ENCODE measurements around the gene KRAS. TPM values are rescaled to one million over a fixed set of nuclear protein-coding genes. Genes with fewer than 3 reads are reported as not detected.
"Not testable (repeated sequence)": the region's sequence is repeated elsewhere in the genome, so short reads cannot be mapped to it uniquely, and the experiment has no call there.

The KRAS gene
- total RNA-seq: 28.6 TPM
- long read RNA-seq, full-length matches to known transcripts: 27 of 36 reads
- long read RNA-seq, partial matches to known transcripts: 1 of 36 reads
- long read RNA-seq, other reads (novel, unspliced or antisense): 8 of 36 reads

DNA sequence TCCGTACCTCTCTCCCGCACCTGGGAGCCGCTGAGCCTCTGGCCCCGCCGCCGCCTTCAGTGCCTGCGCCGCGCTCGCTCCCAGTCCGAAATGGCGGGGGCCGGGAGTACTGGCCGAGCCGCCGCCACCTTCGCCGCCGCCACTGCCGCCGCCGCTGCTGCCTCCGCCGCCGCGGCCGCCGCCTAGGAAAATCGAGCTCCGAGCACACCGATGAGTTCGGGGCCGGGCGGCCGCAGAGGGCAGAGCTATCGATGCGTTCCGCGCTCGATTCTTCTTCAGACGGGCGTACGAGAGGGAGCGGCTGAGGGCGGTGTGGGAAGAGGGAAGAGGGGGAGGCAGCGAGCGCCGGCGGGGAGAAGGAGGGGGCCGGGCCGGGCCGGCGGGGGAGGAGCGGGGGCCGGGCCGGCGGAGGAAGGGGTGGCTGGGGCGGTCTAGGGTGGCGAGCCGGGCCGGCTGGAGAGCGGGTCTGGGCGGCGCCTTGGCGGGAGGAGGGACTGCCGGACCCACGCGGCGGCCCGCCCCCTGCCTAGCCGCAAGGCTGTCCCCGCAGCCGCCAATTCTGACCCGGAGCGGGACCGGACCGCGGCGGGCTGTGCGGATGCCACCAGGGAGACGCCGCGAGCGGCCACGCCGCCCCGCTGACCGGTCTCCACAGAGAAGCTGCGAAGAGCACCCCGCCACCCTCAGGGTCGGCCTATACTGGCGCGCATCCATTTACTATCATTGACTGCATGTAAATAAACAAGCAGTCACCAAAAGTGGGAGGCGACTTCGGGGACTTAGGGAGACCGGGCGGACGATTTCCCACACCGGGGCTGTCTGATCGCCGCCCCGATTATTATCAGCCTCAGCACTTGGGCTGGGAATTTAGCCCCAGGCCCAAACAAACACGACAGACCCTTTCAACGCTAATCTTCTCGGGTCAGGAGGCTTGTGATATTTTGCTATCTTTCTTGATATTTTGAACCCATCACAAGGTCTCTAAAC is at the start of gene KRAS:
Gene KRAS, minus strand, starts transcription at position 186 of the 987 bp plus-strand sequence.
- H3K27me3 ChIP-seq (ENCODE audit: low read depth): no peaks in the 10 kb centered on the region
- peaks cover 19% of the 10 kb centered on the region for H3K4me1 ChIP-seq
- H3K27ac ChIP-seq: peak within 1 kb of the TSS; percentile 95
- ATAC-seq (peak; percentile 97), DNase-seq (peak; percentile 99)
- intact Hi-C loops (cut with DNase I): no loop called here
- H3K4me3 ChIP-seq: peak within 1 kb of the TSS; percentile 81
- H3K9me3 ChIP-seq: no peaks in the 10 kb centered on the region
- TF ChIP-seq, protein P1, sequence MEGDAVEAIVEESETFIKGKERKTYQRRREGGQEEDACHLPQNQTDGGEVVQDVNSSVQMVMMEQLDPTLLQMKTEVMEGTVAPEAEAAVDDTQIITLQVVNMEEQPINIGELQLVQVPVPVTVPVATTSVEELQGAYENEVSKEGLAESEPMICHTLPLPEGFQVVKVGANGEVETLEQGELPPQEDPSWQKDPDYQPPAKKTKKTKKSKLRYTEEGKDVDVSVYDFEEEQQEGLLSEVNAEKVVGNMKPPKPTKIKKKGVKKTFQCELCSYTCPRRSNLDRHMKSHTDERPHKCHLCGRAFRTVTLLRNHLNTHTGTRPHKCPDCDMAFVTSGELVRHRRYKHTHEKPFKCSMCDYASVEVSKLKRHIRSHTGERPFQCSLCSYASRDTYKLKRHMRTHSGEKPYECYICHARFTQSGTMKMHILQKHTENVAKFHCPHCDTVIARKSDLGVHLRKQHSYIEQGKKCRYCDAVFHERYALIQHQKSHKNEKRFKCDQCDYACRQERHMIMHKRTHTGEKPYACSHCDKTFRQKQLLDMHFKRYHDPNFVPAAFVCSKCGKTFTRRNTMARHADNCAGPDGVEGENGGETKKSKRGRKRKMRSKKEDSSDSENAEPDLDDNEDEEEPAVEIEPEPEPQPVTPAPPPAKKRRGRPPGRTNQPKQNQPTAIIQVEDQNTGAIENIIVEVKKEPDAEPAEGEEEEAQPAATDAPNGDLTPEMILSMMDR (IDR thresholded peaks at IDR 0.05): no peak
- no peaks in the 10 kb centered on the region for H3K36me3 ChIP-seq

DNA sequence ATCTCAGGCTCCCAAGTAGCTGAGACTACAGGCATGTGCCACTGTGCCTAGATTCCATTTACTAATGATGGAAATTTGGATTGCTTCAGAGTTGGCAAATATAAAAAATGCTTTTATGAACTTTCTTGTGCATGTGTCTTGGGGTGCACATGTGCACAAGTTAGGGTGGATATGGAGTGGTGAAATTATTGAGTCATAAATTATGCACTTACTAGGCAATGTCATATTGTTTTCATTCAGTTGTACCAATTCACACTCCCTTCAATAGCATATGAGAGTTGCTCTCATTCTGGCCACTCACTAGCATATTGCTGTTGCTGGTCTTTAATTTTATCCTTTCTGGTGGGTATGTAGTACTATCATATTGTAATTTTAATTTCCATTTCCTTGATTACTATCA is 45.7 kb upstream of the KRAS start:
- Histone ChIP-seq H3K27me3 (ENCODE audit: low read depth) (no peaks in the 10 kb centered on the region), H3K27ac (no peak overlapping the region), H3K36me3 (no peaks in the 10 kb centered on the region), H3K4me3 (no peak overlapping the region), H3K9me3 (no peaks in the 10 kb centered on the region), H3K4me1 (no peaks in the 10 kb centered on the region)
- TF ChIP-seq, protein P1 (IDR thresholded peaks at IDR 0.05): no peak
- intact Hi-C loops (cut with DNase I): no loop called here
- ATAC-seq (no peak), DNase-seq (no peak)

DNA sequence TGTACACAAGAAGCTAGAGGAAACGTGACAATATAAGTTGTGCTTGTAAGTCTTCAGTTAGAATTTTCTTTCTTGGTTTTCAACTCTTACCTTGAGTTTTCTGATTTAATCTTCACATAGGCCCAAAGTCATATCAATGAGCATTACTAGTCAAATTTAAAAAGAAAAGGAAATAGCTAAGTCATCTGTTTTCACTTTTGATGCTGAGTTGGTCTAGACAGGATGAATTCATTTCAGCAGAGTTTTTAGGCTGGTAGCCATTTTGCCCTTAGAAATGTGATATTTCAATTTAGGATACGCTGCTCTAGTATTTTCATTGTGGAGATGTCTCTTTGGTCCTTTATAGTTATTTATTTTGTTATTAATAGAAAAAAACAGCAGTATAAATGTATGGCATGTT is 44.6 kb upstream of the KRAS start:
- no peak for ATAC-seq
- TF ChIP-seq, protein P1 (IDR thresholded peaks at IDR 0.05): no peak
- Histone ChIP-seq H3K4me3 (no peak overlapping the region), H3K36me3 (no peaks in the 10 kb centered on the region), H3K4me1 (no peaks in the 10 kb centered on the region), H3K27ac (no peak overlapping the region), H3K27me3 (ENCODE audit: low read depth) (no peaks in the 10 kb centered on the region), H3K9me3 (no peaks in the 10 kb centered on the region)
- intact Hi-C loops (cut with DNase I): no loop called here
- no peak for DNase-seq

DNA sequence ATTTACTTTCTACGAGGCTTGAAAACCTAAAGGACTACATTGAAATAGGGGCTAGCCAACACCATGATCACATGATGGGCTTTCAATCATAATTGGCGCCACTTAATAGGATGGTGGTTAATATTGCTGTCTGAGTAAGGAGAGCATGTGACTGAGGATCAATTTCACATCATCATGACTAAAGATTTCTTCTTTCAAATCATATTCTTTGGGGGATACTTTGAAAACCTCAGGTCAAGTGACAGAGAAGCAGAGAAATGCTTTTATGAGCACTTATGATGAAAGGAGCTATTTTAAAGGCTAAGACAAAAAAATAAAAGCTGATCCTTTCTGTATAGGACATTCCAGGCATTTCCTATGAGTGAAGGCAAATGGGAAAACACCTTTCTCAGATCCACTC is 42.9 kb upstream of the KRAS start:
- Histone ChIP-seq H3K27ac (no peak overlapping the region), H3K9me3 (no peaks in the 10 kb centered on the region), H3K4me1 (no peaks in the 10 kb centered on the region), H3K4me3 (no peak overlapping the region), H3K36me3 (no peaks in the 10 kb centered on the region), H3K27me3 (ENCODE audit: low read depth) (no peaks in the 10 kb centered on the region)
- intact Hi-C loops (cut with DNase I): no loop called here
- TF ChIP-seq, protein P1 (IDR thresholded peaks at IDR 0.05): no peak
- ATAC-seq (no peak), DNase-seq (no peak)

DNA sequence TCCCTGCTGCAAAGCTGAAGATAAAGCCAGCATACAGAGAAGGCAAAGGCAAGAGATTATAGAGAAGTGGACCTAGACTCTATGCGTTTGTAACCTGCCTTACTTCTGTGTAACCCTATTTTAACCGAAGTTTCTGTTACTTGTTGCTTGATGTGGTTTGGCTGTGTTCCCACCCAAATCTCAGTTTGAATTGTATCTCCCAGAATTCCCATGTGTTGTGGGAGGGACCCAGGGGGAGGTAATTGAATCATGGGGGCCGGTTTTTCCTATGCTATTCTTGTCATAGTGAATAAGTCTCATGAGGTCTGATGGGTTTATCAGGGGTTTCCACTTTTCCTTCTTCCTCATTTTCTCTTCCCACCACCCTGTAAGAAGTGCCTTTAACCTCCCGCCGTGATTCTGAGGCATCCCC is 42.1 kb upstream of the KRAS start:
- H3K27me3 ChIP-seq (ENCODE audit: low read depth); intact Hi-C loops (cut with DNase I); H3K36me3 ChIP-seq; H3K4me1 ChIP-seq; H3K4me3 ChIP-seq; H3K27ac ChIP-seq; H3K9me3 ChIP-seq; DNase-seq; ATAC-seq: not testable (repeated sequence)

DNA sequence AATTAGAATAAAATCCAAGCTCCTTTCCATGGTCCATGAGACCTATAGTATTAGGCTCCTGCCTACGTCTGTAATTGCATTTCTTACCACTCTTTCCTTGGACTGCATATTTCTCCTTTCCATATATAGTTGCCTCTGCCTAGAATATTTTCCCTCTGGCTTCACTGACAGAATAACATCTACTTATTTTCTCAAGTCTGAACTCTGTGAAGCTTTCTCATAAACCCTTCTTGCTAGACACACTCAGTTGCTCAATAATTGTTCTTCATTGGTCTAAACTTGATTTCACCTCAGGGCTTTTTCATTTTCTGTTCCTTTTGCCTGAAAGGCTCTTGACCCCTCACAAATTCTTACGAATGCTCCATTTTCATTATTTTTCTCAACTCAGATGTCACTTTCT is 36.9 kb upstream of the KRAS start:
- intact Hi-C loops (cut with DNase I): no loop called here
- TF ChIP-seq, protein P1 (IDR thresholded peaks at IDR 0.05): no peak

More for the DNA sequence above, 36.9 kb upstream of the KRAS start:
- DNase-seq: no peak
- ATAC-seq: no peak
- H3K27me3 ChIP-seq (ENCODE audit: low read depth): no peaks in the 10 kb centered on the region
- H3K4me1 ChIP-seq: peaks cover 4% of the 10 kb centered on the region
- no peaks in the 10 kb centered on the region for H3K9me3 ChIP-seq
- no peak overlapping the region for H3K27ac ChIP-seq
- H3K36me3 ChIP-seq: no peaks in the 10 kb centered on the region
- H3K4me3 ChIP-seq: no peak overlapping the region

All from lower lobe of right lung (tissue), 2 donors.